Measurements from ENCODE around the gene NISCH.

NISCH gene

DNA sequence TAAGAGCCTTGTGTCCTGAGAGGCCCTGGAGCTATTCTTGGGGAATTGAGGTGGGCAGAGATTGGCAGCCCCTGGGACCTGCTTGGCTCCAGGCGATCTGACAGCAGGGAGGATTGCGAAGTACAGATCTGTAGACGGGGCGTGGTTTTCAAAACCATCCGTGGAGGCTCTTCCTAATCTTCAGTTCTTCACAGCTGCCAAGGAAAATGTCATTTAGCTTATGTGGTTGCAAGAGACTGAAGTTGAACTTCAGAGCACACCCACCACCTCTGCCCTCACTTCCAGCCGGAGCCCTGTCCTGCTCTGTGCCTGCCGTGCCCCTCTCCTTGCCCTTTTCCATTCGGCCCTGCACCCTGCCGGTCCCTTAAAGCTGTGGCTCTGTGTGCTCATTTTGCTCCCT is 12.9 kb downstream of the NISCH start:
- ChIA-PET POLR2A (no interaction called here), CTCF (interaction anchor here (0.6 kb wide), 1 partner anchor 22 kb away, joined by 4 read pairs; no protein-coding TSS in a partner anchor)
- no peak for DNase-seq (ENCODE audit: extremely low spot score)
- TF ChIP-seq ELF4 (IDR thresholded peaks at IDR 0.05) = no peak
- no peak for TF ChIP-seq SP1 (IDR thresholded peaks at IDR 0.05)
- TF ChIP-seq ARNT (IDR thresholded peaks at IDR 0.05) = no peak
- TF ChIP-seq TARDBP (IDR thresholded peaks at IDR 0.05) = no peak
- TF ChIP-seq LEF1 (IDR thresholded peaks at IDR 0.05; ENCODE audit: borderline replicate concordance) = no peak
- TF ChIP-seq FOXA1 (IDR thresholded peaks at IDR 0.05) = no peak

DNA sequence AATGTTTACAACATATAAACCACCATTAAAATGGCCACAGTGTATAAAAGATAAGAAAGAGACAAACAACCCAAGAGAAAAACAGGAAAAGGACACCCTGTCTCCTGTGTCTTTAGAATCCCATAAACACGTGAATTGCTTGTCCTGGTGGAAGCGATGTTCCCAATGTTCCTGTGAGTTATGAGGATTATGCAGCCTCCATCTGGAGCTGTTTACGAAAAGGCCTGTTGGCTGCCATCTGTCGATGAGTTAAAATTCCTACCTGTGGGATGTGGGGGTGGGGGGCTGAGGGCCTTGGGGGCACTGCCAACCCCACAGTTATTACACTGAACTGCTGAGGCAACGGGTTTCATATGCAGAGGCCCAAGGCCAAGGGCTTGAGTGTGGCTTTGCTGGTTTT is 13.6 kb downstream of the NISCH start:
- no peak for TF ChIP-seq NFRKB (IDR thresholded peaks at IDR 0.05)
- TF ChIP-seq ZNF384 (IDR thresholded peaks at IDR 0.05) = no peak
- TF ChIP-seq FOXA1 (IDR thresholded peaks at IDR 0.05) = no peak
- TF ChIP-seq SUZ12 (IDR thresholded peaks at IDR 0.05) = no peak
- TF ChIP-seq ELF4 (IDR thresholded peaks at IDR 0.05) = no peak
- TF ChIP-seq HDGF (IDR thresholded peaks at IDR 0.05; ENCODE audit: borderline replicate concordance) = no peak
- no peak for TF ChIP-seq TARDBP (IDR thresholded peaks at IDR 0.05)
- TF ChIP-seq CTBP1 (IDR thresholded peaks at IDR 0.05; ENCODE audit: borderline replicate concordance) = no peak
- no peak for TF ChIP-seq SP1 (IDR thresholded peaks at IDR 0.05)
- TF ChIP-seq, protein P1, sequence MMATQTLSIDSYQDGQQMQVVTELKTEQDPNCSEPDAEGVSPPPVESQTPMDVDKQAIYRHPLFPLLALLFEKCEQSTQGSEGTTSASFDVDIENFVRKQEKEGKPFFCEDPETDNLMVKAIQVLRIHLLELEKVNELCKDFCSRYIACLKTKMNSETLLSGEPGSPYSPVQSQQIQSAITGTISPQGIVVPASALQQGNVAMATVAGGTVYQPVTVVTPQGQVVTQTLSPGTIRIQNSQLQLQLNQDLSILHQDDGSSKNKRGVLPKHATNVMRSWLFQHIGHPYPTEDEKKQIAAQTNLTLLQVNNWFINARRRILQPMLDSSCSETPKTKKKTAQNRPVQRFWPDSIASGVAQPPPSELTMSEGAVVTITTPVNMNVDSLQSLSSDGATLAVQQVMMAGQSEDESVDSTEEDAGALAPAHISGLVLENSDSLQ (IDR thresholded peaks at IDR 0.05) = no peak
- no peak for TF ChIP-seq L3MBTL2 (conservative IDR thresholded peaks at IDR 0.05)
- no peak for TF ChIP-seq FOXK2 (IDR thresholded peaks at IDR 0.05)
- no peak for TF ChIP-seq FOXM1 (IDR thresholded peaks at IDR 0.05; ENCODE audit: borderline replicate concordance)
- TF ChIP-seq LEF1 (IDR thresholded peaks at IDR 0.05; ENCODE audit: borderline replicate concordance) = no peak
- TF ChIP-seq BHLHE40 (IDR thresholded peaks at IDR 0.05; ENCODE audit: borderline replicate concordance) = no peak
- no peak for TF ChIP-seq ARNT (IDR thresholded peaks at IDR 0.05)
- DNase-seq (ENCODE audit: extremely low spot score) = no peak
- CTCF ChIA-PET = interaction anchor here (0.6 kb wide), 1 partner anchor 23 kb away, joined by 4 read pairs; no protein-coding TSS in a partner anchor
- POLR2A ChIA-PET = no interaction called here

DNA sequence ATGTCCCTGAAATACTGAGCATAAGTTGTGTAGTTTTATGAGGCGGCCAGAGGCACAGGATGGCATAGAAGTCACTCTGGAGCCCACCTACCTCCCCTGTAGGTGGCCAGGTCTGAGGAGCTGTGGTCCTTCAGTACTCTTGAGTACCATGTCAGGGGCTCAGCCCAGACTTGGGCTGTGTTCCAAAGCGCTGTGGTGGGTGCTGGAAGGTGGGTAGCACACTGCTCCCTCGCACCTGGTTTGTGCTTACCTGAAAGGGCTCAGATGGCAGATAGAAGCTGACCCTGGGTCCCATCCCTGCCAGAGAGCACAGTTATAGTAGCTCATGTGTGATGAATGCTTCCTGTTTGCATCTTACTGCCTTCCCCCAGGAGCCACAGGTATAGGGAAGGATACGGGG is 15.5 kb downstream of the NISCH start:
- no peak for DNase-seq (ENCODE audit: extremely low spot score)
- ChIA-PET CTCF (interaction anchor here (0.6 to 1.4 kb wide), 2 partner anchors 11 to 17 kb away, joined by 3 to 5 read pairs; no protein-coding TSS in a partner anchor), POLR2A (interaction anchor here (1.1 kb wide), 1 partner anchor 16 kb away, joined by 3 read pairs; no protein-coding TSS in a partner anchor)
- TF ChIP-seq, protein P1 (IDR thresholded peaks at IDR 0.05) = no peak
- TF ChIP-seq NFRKB (IDR thresholded peaks at IDR 0.05) (no peak), L3MBTL2 (conservative IDR thresholded peaks at IDR 0.05) (no peak), ZNF384 (IDR thresholded peaks at IDR 0.05) (no peak), SUZ12 (IDR thresholded peaks at IDR 0.05) (no peak), FOXM1 (IDR thresholded peaks at IDR 0.05; ENCODE audit: borderline replicate concordance) (no peak), TARDBP (IDR thresholded peaks at IDR 0.05) (no peak), BHLHE40 (IDR thresholded peaks at IDR 0.05; ENCODE audit: borderline replicate concordance) (no peak), LEF1 (IDR thresholded peaks at IDR 0.05; ENCODE audit: borderline replicate concordance) (no peak), CTBP1 (IDR thresholded peaks at IDR 0.05; ENCODE audit: borderline replicate concordance) (no peak)

DNA sequence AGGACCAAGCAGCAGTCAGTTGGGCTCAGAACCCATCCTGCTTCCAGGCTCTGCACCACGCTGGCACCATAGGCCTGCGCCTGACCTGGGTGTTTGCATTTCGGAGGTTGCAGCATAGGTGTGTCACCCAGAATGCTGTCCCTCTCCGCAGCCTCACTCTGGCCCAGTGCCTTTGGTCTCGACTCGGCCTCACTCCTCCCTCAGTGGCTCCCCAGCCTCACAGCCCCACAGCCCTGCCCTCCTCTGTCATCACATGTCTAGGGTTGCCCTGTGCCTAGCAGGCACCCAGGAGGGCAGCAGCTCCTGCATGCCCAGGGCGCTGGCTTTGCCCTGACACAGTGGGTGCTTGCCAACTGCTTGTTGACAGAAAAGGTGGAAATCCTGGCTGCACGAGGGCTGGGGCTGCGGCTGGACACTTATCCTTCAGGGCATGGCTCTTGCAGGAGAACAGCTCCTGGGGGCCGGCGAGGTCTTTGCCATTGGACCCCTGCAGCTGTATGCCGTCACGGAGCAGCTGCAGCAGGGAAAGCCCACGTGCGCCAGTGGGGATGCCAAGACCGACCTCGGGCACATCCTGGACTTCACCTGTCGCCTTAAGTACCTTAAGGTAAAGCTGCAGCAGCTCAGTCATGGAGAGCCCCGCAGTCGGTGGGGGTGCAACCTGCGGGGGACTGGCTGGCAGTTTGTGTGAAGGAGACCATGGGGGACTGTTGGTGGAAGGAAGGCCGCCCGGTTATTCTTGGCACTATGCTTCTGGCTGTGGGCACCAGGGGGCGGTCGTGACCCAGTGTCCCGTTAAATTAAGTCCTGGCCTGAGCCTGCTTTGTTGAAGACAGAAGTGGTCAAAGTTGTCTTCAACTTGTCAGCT is 16.2 kb downstream of the NISCH start:
- TF ChIP-seq TARDBP (IDR thresholded peaks at IDR 0.05) = no peak
- TF ChIP-seq, protein P1 (IDR thresholded peaks at IDR 0.05) = no peak
- TF ChIP-seq L3MBTL2 (conservative IDR thresholded peaks at IDR 0.05) = no peak
- TF ChIP-seq SP1 (IDR thresholded peaks at IDR 0.05) = no peak
- no peak for TF ChIP-seq FOXK2 (IDR thresholded peaks at IDR 0.05)
- TF ChIP-seq HDGF (IDR thresholded peaks at IDR 0.05; ENCODE audit: borderline replicate concordance) = no peak
- no peak for TF ChIP-seq ZNF384 (IDR thresholded peaks at IDR 0.05)
- TF ChIP-seq ARNT (IDR thresholded peaks at IDR 0.05) = no peak
- TF ChIP-seq NFRKB (IDR thresholded peaks at IDR 0.05) = no peak
- TF ChIP-seq FOXM1 (IDR thresholded peaks at IDR 0.05; ENCODE audit: borderline replicate concordance) = no peak
- no peak for TF ChIP-seq CTBP1 (IDR thresholded peaks at IDR 0.05; ENCODE audit: borderline replicate concordance)
- no peak for TF ChIP-seq LEF1 (IDR thresholded peaks at IDR 0.05; ENCODE audit: borderline replicate concordance)
- DNase-seq (ENCODE audit: extremely low spot score) = peak; percentile 60
- ChIA-PET POLR2A (no interaction called here), CTCF (interaction anchor here (0.9 kb wide), 1 partner anchor 46 kb away, joined by 3 read pairs; no protein-coding TSS in a partner anchor)

DNA sequence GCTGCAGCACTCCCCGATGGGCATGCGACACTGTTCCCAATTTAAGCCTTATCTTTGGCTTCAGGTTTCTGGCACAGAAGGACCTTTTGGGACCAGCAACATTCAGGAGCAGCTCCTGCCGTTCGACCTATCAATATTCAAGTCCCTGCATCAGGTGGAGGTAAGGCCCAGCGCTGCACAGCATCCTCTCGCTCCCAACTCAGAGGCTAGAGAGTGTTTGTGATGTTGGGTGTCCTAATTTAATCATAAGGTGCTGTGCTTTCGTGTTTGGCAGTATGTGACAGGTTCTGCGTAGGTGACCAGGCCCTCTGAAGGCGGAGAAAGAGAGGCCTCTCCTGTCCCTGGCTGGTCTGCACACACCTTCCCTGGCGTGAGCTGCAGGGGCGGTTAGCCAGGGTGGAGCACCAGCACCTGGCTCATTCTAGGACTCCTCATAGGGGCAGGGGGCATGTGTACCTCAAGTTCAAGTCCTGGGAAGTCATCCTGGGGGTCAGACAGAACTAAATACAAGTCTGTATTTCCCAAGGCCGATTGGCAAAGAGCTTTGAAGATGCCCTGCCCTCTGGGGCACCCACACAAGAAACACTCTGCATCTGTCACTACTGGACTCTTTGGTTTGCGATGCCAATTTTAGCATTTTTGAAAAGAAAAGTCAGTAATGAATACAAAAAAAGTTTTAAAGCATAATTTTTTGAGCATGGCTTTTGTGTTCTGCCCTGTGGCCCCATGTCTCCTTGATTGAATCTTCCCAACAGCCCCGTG is 17.0 kb downstream of the NISCH start:
- no peak for DNase-seq (ENCODE audit: extremely low spot score)
- POLR2A ChIA-PET = no interaction called here
- CTCF ChIA-PET = interaction anchor here (0.9 kb wide), 1 partner anchor 46 kb away, joined by 3 read pairs; no protein-coding TSS in a partner anchor
- TF ChIP-seq HDGF (IDR thresholded peaks at IDR 0.05; ENCODE audit: borderline replicate concordance) (no peak), BHLHE40 (IDR thresholded peaks at IDR 0.05; ENCODE audit: borderline replicate concordance) (no peak), L3MBTL2 (conservative IDR thresholded peaks at IDR 0.05) (no peak), FOXA1 (IDR thresholded peaks at IDR 0.05) (no peak), TARDBP (IDR thresholded peaks at IDR 0.05) (no peak), ARNT (IDR thresholded peaks at IDR 0.05) (no peak), SP1 (IDR thresholded peaks at IDR 0.05) (no peak), FOXK2 (IDR thresholded peaks at IDR 0.05) (no peak), SUZ12 (IDR thresholded peaks at IDR 0.05) (no peak), ZNF384 (IDR thresholded peaks at IDR 0.05) (no peak), LEF1 (IDR thresholded peaks at IDR 0.05; ENCODE audit: borderline replicate concordance) (no peak), NFRKB (IDR thresholded peaks at IDR 0.05) (no peak), CTBP1 (IDR thresholded peaks at IDR 0.05; ENCODE audit: borderline replicate concordance) (no peak)
- TF ChIP-seq, protein P1 (IDR thresholded peaks at IDR 0.05) = no peak

All from HEK293T (cell line).